Mucosa of rectum (tissue), 2 donors: Measurements from ENCODE around the gene HPRT1.
A peak's percentile ranks its signal among the peaks of the same experiment; 100 is the strongest.

Experiments
- H3K27ac ChIP-seq, 2 donors: one replicate each; pipeline ENCODE4 v1.7.0; 2013; ENCODE audit warnings: inconsistent platforms in 2 of 2, low read depth in 2 of 2, low read length in 2 of 2
- H3K27me3 ChIP-seq, 2 donors: one replicate each; pipeline ENCODE4 v1.7.0; 2013; ENCODE audit warnings: low read length in 2 of 2; ENCODE audit not compliant: control insufficient read depth in 2 of 2, insufficient read depth in 2 of 2
- H3K36me3 ChIP-seq, 2 donors: one replicate each; pipeline ENCODE4 v1.7.0; 2013; ENCODE audit warnings: low read length in 2 of 2; ENCODE audit not compliant: control insufficient read depth in 2 of 2, insufficient read depth in 2 of 2
- H3K4me1 ChIP-seq, 2 donors: one replicate each; pipeline ENCODE4 v1.7.0; 2013; ENCODE audit warnings: low read length in 2 of 2, mild to moderate bottlenecking in 1 of 2; ENCODE audit not compliant: control insufficient read depth in 2 of 2, insufficient read depth in 2 of 2
- H3K4me3 ChIP-seq, 2 donors: one replicate each; pipeline ENCODE4 v1.7.0; 2013; ENCODE audit warnings: low read length in 2 of 2
- H3K9ac ChIP-seq, 2 donors: one replicate each; pipeline ENCODE4 v1.7.0; 2013; ENCODE audit warnings: low read length in 2 of 2, low read depth in 1 of 2, mild to moderate bottlenecking in 1 of 2
- H3K9me3 ChIP-seq, 2 donors: one replicate each; pipeline ENCODE4 v1.7.0; 2013; ENCODE audit warnings: low read length in 2 of 2; ENCODE audit not compliant: control insufficient read depth in 2 of 2
- donor health status: healthy.
- donor health status: Normal muscosa, but diverticular disease.

Gene HPRT1

GRCh38 chrX:134537179-134537955 lies 77.4 kb downstream of the HPRT1 start:
- Histone ChIP-seq H3K4me3 (no peak overlapping the region), H3K9me3 (no peaks in the 10 kb centered on the region), H3K27me3 (peaks cover 0 to 2% of the 10 kb centered on the region in 2 donors), H3K36me3 (no peaks in the 10 kb centered on the region), H3K27ac (peak overlapping the region; percentile 59 to 68), H3K4me1 (no peaks in the 10 kb centered on the region), H3K9ac (no peak overlapping the region)

DNA sequence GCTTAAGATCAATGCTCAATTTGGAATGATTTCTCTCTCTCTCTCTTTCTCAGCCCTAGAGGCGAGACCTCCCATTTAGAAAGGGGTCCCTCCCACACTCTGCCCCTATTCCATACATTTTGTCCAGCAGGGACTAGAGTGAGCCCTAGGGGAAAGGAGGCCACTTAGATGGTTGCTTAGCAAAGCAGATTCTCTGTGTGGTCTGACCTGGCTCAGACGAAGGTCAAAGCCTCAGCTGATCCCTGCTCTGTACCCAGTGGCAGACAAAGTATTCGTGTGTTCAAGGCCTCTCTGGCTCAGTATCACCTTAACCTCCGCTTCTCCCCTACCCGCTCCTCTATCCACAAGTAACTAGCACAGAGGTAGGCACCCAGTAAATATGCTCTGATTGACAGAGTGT lies 78.4 kb downstream of the HPRT1 start:
- Histone ChIP-seq H3K36me3 (no peaks in the 10 kb centered on the region), H3K27me3 (peaks cover 4 to 8% of the 10 kb centered on the region in 2 donors), H3K9ac (no peak overlapping the region), H3K4me1 (no peaks in the 10 kb centered on the region), H3K27ac (no peak overlapping the region), H3K4me3 (no peak overlapping the region), H3K9me3 (no peaks in the 10 kb centered on the region)

GRCh38 chrX:134541906-134542305 lies 81.9 kb downstream of the HPRT1 start:
- Histone ChIP-seq H3K9me3 (no peaks in the 10 kb centered on the region), H3K4me3 (no peak overlapping the region), H3K9ac (no peak overlapping the region), H3K27me3 (peaks cover 21 to 32% of the 10 kb centered on the region in 2 donors), H3K4me1 (no peaks in the 10 kb centered on the region), H3K27ac (no peak overlapping the region), H3K36me3 (no peaks in the 10 kb centered on the region)

DNA sequence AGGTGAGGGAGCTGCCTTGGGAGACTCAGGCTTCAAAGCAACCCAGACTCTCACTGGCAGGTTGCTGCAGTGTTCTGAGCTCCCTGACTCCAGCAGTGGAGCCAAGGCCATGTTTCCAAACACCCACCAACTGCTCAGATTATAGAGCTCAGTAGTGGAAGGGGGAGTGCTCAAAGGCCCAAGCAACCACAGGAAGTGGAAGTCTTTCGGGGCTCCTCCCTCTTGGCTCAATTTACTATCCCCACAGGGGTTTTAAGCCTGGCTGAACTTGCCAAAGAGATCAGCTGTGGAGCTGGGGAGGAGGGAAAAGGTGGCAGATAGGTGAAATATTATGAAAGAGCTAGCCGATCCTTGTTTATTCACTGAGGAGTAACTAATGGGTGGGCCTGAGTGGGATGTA lies 82.5 kb downstream of the HPRT1 start:
- no peaks in the 10 kb centered on the region for H3K4me1 ChIP-seq
- no peak overlapping the region for H3K9ac ChIP-seq
- no peak overlapping the region for H3K27ac ChIP-seq
- H3K36me3 ChIP-seq: no peaks in the 10 kb centered on the region
- no peak overlapping the region for H3K4me3 ChIP-seq
- H3K27me3 ChIP-seq: peaks cover 24 to 37% of the 10 kb centered on the region in 2 donors
- no peaks in the 10 kb centered on the region for H3K9me3 ChIP-seq

GRCh38 chrX:134543288-134543687 lies 83.3 kb downstream of the HPRT1 start:
- Histone ChIP-seq H3K27me3 (peaks cover 28 to 42% of the 10 kb centered on the region in 2 donors), H3K9ac (no peak overlapping the region), H3K4me3 (no peak overlapping the region), H3K27ac (no peak overlapping the region), H3K9me3 (no peaks in the 10 kb centered on the region), H3K4me1 (no peaks in the 10 kb centered on the region), H3K36me3 (no peaks in the 10 kb centered on the region)

- peaks cover 28 to 48% of the 10 kb centered on the region in 2 donors for H3K27me3 ChIP-seq
- H3K9ac ChIP-seq: no peak overlapping the region
- H3K9me3 ChIP-seq: no peaks in the 10 kb centered on the region
- peaks cover 0 to under 1% of the 10 kb centered on the region in 2 donors for H3K4me1 ChIP-seq
- no peak overlapping the region for H3K27ac ChIP-seq
- no peak overlapping the region for H3K4me3 ChIP-seq
- H3K36me3 ChIP-seq: no peaks in the 10 kb centered on the region
Measured at GRCh38 chrX:134544135-134544512, 84.2 kb downstream of the HPRT1 start.

- no peaks in the 10 kb centered on the region for H3K36me3 ChIP-seq
- H3K4me3 ChIP-seq: no peak overlapping the region
- H3K27me3 ChIP-seq: peaks cover 29 to 48% of the 10 kb centered on the region in 2 donors
- peaks cover 0 to 3% of the 10 kb centered on the region in 2 donors for H3K4me1 ChIP-seq
- H3K9me3 ChIP-seq: no peaks in the 10 kb centered on the region
- H3K27ac ChIP-seq: no peak overlapping the region
- no peak overlapping the region for H3K9ac ChIP-seq
Measured at GRCh38 chrX:134544513-134545151, 84.7 kb downstream of the HPRT1 start.

GRCh38 chrX:134545510-134545909 lies 85.5 kb downstream of the HPRT1 start:
- H3K9ac ChIP-seq: no peak overlapping the region
- H3K4me1 ChIP-seq: peaks cover 0 to 3% of the 10 kb centered on the region in 2 donors
- no peaks in the 10 kb centered on the region for H3K36me3 ChIP-seq
- no peak overlapping the region for H3K4me3 ChIP-seq
- H3K27me3 ChIP-seq: peaks cover 34 to 54% of the 10 kb centered on the region in 2 donors
- H3K9me3 ChIP-seq: no peaks in the 10 kb centered on the region
- no peak overlapping the region for H3K27ac ChIP-seq

DNA sequence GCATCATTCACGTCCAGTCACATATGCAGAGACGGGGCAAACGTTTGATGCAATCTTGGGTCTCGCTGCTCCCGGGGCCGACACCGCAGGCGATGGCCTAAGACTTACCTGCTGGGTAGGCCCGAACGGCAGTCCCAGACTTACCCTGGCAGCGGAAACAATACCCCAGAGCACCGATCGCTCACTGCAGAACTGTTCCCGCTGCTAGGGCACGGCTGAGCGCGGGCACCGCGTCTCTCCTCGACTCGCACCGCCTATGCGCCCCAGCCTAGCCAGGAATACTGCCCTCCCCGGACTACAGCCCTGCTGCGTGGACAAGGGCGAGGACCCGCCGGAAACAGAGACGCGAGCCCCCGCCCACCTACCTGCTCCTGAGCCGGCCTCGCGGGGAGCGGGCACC lies 86.2 kb downstream of the HPRT1 start:
- Histone ChIP-seq H3K36me3 (no peaks in the 10 kb centered on the region), H3K4me3 (no peak overlapping the region), H3K9ac (no peak overlapping the region), H3K4me1 (peaks cover 0 to 3% of the 10 kb centered on the region in 2 donors), H3K9me3 (no peaks in the 10 kb centered on the region), H3K27me3 (peaks cover 34 to 57% of the 10 kb centered on the region in 2 donors), H3K27ac (no peak overlapping the region)

- H3K9ac ChIP-seq: no peak overlapping the region
- no peaks in the 10 kb centered on the region for H3K36me3 ChIP-seq
- H3K27me3 ChIP-seq: peaks cover 42 to 60% of the 10 kb centered on the region in 2 donors
- H3K4me3 ChIP-seq: no peak overlapping the region
- H3K27ac ChIP-seq: no peak overlapping the region
- H3K9me3 ChIP-seq: no peaks in the 10 kb centered on the region
- H3K4me1 ChIP-seq: peaks cover 0 to 3% of the 10 kb centered on the region in 2 donors
Measured at GRCh38 chrX:134547047-134547679, 87.2 kb downstream of the HPRT1 start.
